ENCODE data around the gene ZKSCAN7.
"Not testable (repeated sequence)": the region's sequence is repeated elsewhere in the genome, so short reads cannot be mapped to it uniquely, and the experiment has no call there.

GRCh38 chr3:44544811-44545210 is 10.2 kb upstream of the ZKSCAN7 start:
- not testable (repeated sequence) for TF ChIP-seq EZH2 (IDR thresholded peaks at IDR 0.05; ENCODE audit: borderline replicate concordance, insufficient read depth, low read length, poor library complexity, severe bottlenecking); CTCF (IDR thresholded peaks at IDR 0.05; ENCODE audit: poor library complexity, severe bottlenecking); TAF1 (IDR thresholded peaks at IDR 0.05; ENCODE audit: low read depth); EP300 (conservative IDR thresholded peaks at IDR 0.05; ENCODE audit: poor library complexity, severe bottlenecking)
- TF ChIP-seq, protein P1, sequence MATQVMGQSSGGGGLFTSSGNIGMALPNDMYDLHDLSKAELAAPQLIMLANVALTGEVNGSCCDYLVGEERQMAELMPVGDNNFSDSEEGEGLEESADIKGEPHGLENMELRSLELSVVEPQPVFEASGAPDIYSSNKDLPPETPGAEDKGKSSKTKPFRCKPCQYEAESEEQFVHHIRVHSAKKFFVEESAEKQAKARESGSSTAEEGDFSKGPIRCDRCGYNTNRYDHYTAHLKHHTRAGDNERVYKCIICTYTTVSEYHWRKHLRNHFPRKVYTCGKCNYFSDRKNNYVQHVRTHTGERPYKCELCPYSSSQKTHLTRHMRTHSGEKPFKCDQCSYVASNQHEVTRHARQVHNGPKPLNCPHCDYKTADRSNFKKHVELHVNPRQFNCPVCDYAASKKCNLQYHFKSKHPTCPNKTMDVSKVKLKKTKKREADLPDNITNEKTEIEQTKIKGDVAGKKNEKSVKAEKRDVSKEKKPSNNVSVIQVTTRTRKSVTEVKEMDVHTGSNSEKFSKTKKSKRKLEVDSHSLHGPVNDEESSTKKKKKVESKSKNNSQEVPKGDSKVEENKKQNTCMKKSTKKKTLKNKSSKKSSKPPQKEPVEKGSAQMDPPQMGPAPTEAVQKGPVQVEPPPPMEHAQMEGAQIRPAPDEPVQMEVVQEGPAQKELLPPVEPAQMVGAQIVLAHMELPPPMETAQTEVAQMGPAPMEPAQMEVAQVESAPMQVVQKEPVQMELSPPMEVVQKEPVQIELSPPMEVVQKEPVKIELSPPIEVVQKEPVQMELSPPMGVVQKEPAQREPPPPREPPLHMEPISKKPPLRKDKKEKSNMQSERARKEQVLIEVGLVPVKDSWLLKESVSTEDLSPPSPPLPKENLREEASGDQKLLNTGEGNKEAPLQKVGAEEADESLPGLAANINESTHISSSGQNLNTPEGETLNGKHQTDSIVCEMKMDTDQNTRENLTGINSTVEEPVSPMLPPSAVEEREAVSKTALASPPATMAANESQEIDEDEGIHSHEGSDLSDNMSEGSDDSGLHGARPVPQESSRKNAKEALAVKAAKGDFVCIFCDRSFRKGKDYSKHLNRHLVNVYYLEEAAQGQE (IDR thresholded peaks at IDR 0.05; ENCODE audit: borderline replicate concordance) = not testable (repeated sequence)
